Tibial nerve (tissue), 4 donors: Measurements from ENCODE around the gene UBXN10. TPM values are rescaled to one million over a fixed set of nuclear protein-coding genes. Genes with fewer than 3 reads are reported as not detected.

ENCODE experiments used
- DNase-seq, 2 donors: peaks; one replicate each; pipeline ENCODE4 v3.0.0-alpha.2; 2019; ENCODE audit warnings: low spot score in 2 of 2
- H3K27ac ChIP-seq, 4 donors: fragments of 200-600 bp; sonication (generic) in 3 of 4; one replicate each; pipeline ENCODE4 v1.5.1; 2017 to 2019; ENCODE audit warnings: mild to moderate bottlenecking in 1 of 4
- H3K27me3 ChIP-seq, 2 donors: fragments of 200-600 bp; sonication (generic) in 1 of 2; one replicate each; pipeline versions ENCODE4 v1.5.1 to v1.6.0; 2017 to 2019
- H3K36me3 ChIP-seq, 3 donors: fragments of 200-600 bp; sonication (generic); one replicate each; pipeline ENCODE4 v1.5.1; 2018 to 2019
- H3K4me1 ChIP-seq, 4 donors: fragments of 200-600 bp; sonication (generic) in 3 of 4; one replicate each; pipeline ENCODE4 v1.5.1; 2017 to 2019
- H3K4me3 ChIP-seq, 4 donors: fragments of 200-600 bp; sonication (generic) in 3 of 4; one replicate each; pipeline ENCODE4 v1.5.1; 2017 to 2019; ENCODE audit warnings: mild to moderate bottlenecking in 1 of 4, moderate library complexity in 1 of 4
- H3K9me3 ChIP-seq, 4 donors: fragments of 200-600 bp; sonication (generic) in 3 of 4; one replicate each; pipeline ENCODE4 v1.5.1; 2017 to 2019
- CTCF ChIP-seq, 5 experiments: fragments of 200-600 bp in 3 of 5; fragments of 450-650 bp in 2 of 5; sonication (generic) in 3 of 5; IDR thresholded peaks; one replicate each; pipeline ENCODE4 v1.5.1; 2016 to 2019; ENCODE audit warnings: antibody characterized with exemption in 5 of 5, mild to moderate bottlenecking in 3 of 5, moderate library complexity in 2 of 5
- EP300 ChIP-seq, 2 donors: sonication (generic); formaldehyde crosslinking; IDR thresholded peaks; one replicate each; pipeline ENCODE4 v1.6.1; 2017; ENCODE audit warnings: antibody characterized with exemption in 2 of 2, mild to moderate bottlenecking in 1 of 2
- POLR2A ChIP-seq, 2 donors: fragments of 450-650 bp; IDR thresholded peaks; one replicate each; pipeline ENCODE4 v1.6.1; 2017; ENCODE audit warnings: antibody characterized with exemption in 2 of 2, mild to moderate bottlenecking in 2 of 2, moderate library complexity in 2 of 2
- WGBS, 2 donors: methylation state at CpG; one replicate each; pipeline ENCODE4 v1.1.5; 2018; 5-methylcytosine and 5-hydroxymethylcytosine counted together
- total RNA-seq, 4 donors: library from RNA; depleted of rRNA; stranded (reverse); fragments of >200 nt; gene quantifications; one replicate each; pipeline ENCODE4 v1.1.0, GENCODE V29; 2016

The UBXN10 gene
- total RNA-seq, 4 donors from 2014 or later, result under 0.01 to 0.84 (median 0.41) TPM

GRCh38 chr1:20184997-20185833, 681 bp upstream of the UBXN10 start:
- peaks cover 0 to 63% of the 10 kb centered on the region in 2 donors for H3K27me3 ChIP-seq
- peak overlapping the region in 2 of 4 donors; percentile 35 to 38 for H3K4me3 ChIP-seq
- WGBS, 2 donors, result 56 to 67% methylated on average over 17 of the region's 17 CpGs
- TF ChIP-seq CTCF (IDR thresholded peaks at IDR 0.05) (no peak), EP300 (IDR thresholded peaks at IDR 0.05) (no peak), POLR2A (IDR thresholded peaks at IDR 0.05) (no peak)
- no peak overlapping the region for H3K27ac ChIP-seq
- H3K36me3 ChIP-seq, result no peaks in the 10 kb centered on the region
- H3K9me3 ChIP-seq, result no peaks in the 10 kb centered on the region
- peaks cover 0 to 10% (median 3%) of the 10 kb centered on the region in 4 donors for H3K4me1 ChIP-seq
- no peak for DNase-seq

- no peak for DNase-seq
- no peak overlapping the region for H3K27ac ChIP-seq
- no peak for TF ChIP-seq POLR2A (IDR thresholded peaks at IDR 0.05)
- no peak for TF ChIP-seq CTCF (IDR thresholded peaks at IDR 0.05)
- no peaks in the 10 kb centered on the region for H3K9me3 ChIP-seq
- H3K4me1 ChIP-seq, result peaks cover 0 to 10% (median 3%) of the 10 kb centered on the region in 4 donors
- H3K4me3 ChIP-seq, result no peak overlapping the region
- H3K27me3 ChIP-seq, result peaks cover 0 to 74% of the 10 kb centered on the region in 2 donors
- 61 to 73% methylated on average over 7 of the region's 7 CpGs for WGBS, 2 donors
- no peaks in the 10 kb centered on the region for H3K36me3 ChIP-seq
Measured at GRCh38 chr1:20187103-20187812, 1.4 kb downstream of the UBXN10 start.

- no peak for TF ChIP-seq EP300 (IDR thresholded peaks at IDR 0.05)
- no peak for TF ChIP-seq POLR2A (IDR thresholded peaks at IDR 0.05)
- Histone ChIP-seq H3K36me3 (no peaks in the 10 kb centered on the region), H3K4me1 (peaks cover 0 to 10% (median 3%) of the 10 kb centered on the region in 4 donors), H3K9me3 (no peaks in the 10 kb centered on the region), H3K27me3 (peaks cover 0 to 81% of the 10 kb centered on the region in 2 donors), H3K4me3 (no peak overlapping the region), H3K27ac (no peak overlapping the region)
- 39 to 53% methylated on average over 4 of the region's 4 CpGs for WGBS, 2 donors
- no peak for DNase-seq
Measured at GRCh38 chr1:20187813-20188454, 2.0 kb downstream of the UBXN10 start.

GRCh38 chr1:20188455-20188817, 2.5 kb downstream of the UBXN10 start:
- H3K27me3 ChIP-seq, result peaks cover 0 to 83% of the 10 kb centered on the region in 2 donors
- DNase-seq, result no peak
- 48 to 55% methylated on average over 4 of the region's 4 CpGs for WGBS, 2 donors
- TF ChIP-seq CTCF (IDR thresholded peaks at IDR 0.05) (no peak), POLR2A (IDR thresholded peaks at IDR 0.05) (no peak), EP300 (IDR thresholded peaks at IDR 0.05) (no peak)
- H3K4me3 ChIP-seq, result no peak overlapping the region
- H3K27ac ChIP-seq, result no peak overlapping the region
- no peaks in the 10 kb centered on the region for H3K9me3 ChIP-seq
- H3K36me3 ChIP-seq, result no peaks in the 10 kb centered on the region
- peaks cover 0 to 10% (median 3%) of the 10 kb centered on the region in 4 donors for H3K4me1 ChIP-seq

GRCh38 chr1:20189664-20190063, 3.8 kb downstream of the UBXN10 start:
- Histone ChIP-seq H3K27ac (no peak overlapping the region), H3K4me3 (no peak overlapping the region), H3K36me3 (no peaks in the 10 kb centered on the region), H3K4me1 (peaks cover 0 to 13% (median 3%) of the 10 kb centered on the region in 4 donors), H3K9me3 (no peaks in the 10 kb centered on the region), H3K27me3 (peaks cover 0 to 84% of the 10 kb centered on the region in 2 donors)
- no peak for TF ChIP-seq POLR2A (IDR thresholded peaks at IDR 0.05)
- no peak for TF ChIP-seq CTCF (IDR thresholded peaks at IDR 0.05)
- WGBS, 2 donors, result 79 to 93% methylated on average over 4 of the region's 4 CpGs
- no peak for DNase-seq
